SK-N-SH (cell line): ENCODE results near the gene TMEM266. TPM values are rescaled to one million over a fixed set of nuclear protein-coding genes. Genes with fewer than 3 reads are reported as not detected.

Experiments used
- CTCF ChIA-PET: fragments of 300-600, 350-600 bp; formaldehyde crosslinking; extraction: SDS; loops from one replicate; lab custom pipeline; 2021; lab: Yijun Ruan, JAX
- POLR2A ChIA-PET: fragments of 350-600 bp; sonication (Branson Sonifier 250); formaldehyde crosslinking; extraction: SDS; loops from one replicate; lab custom pipeline; 2020; ENCODE audit warnings: antibody characterized with exemption, inconsistent platforms; lab: Yijun Ruan, JAX
- DNase-seq: peaks from one replicate; pipeline ENCODE4 v3.0.0; 2012
- H2AFZ ChIP-seq: fragments of 200-600 bp; sonication (generic); 2 replicates; pipeline ENCODE4 v1.8.1; 2016; ENCODE audit warnings: antibody characterized with exemption, mild to moderate bottlenecking, low read depth
- H3F3A ChIP-seq: fragments of 200-600 bp; sonication (generic); replicated peaks from 2 replicates; pipeline ENCODE3; 2016; ENCODE audit warnings: antibody characterized with exemption, mild to moderate bottlenecking; ENCODE audit not compliant: insufficient read depth
- H3K27ac ChIP-seq, 2 experiments: fragments of 200-500 bp in 1 of 2; fragments of 200-600 bp in 1 of 2; sonication (Bioruptor generic) in 1 of 2; sonication (generic), shearing (Covaris generic) in 1 of 2; 2 replicates each; pipeline versions ENCODE4 v1.5.1 to v1.6.1; 2014 to 2016; ENCODE audit warnings: low read depth in 2 of 2, inconsistent platforms in 1 of 2, low read length in 1 of 2, mild to moderate bottlenecking in 1 of 2, mixed read lengths in 1 of 2
- H3K27me3 ChIP-seq: fragments of 200-600 bp; sonication (generic), shearing (Covaris generic); 2 replicates; pipeline ENCODE4 v1.6.1; 2016; ENCODE audit warnings: mixed run types; ENCODE audit not compliant: insufficient read depth
- H3K36me3 ChIP-seq, 2 experiments: fragments of 200-500 bp in 1 of 2; fragments of 200-600 bp in 1 of 2; sonication (Bioruptor generic) in 1 of 2; sonication (generic) in 1 of 2; replicated peaks in 1 of 2; 2 replicates each; pipeline versions ENCODE3 to v1.5.1; 2014 to 2016; ENCODE audit warnings: low read length in 1 of 2, mild to moderate bottlenecking in 1 of 2; ENCODE audit not compliant: insufficient read depth in 2 of 2, control insufficient read depth in 1 of 2
- H3K4me1 ChIP-seq, 2 experiments: fragments of 200-500 bp in 1 of 2; fragments of 200-600 bp in 1 of 2; sonication (Bioruptor generic) in 1 of 2; sonication (generic), shearing (Covaris generic) in 1 of 2; 2 replicates each; pipeline versions ENCODE4 v1.5.1 to v1.6.1; 2014 to 2016; ENCODE audit warnings: low read depth in 1 of 2, low read length in 1 of 2, mixed run types in 1 of 2; ENCODE audit not compliant: insufficient read depth in 2 of 2, control insufficient read depth in 1 of 2
- H3K4me2 ChIP-seq: fragments of 200-600 bp; sonication (generic), shearing (Covaris generic); 2 replicates; pipeline ENCODE4 v1.6.1; 2017; ENCODE audit warnings: mixed run types
- H3K4me3 ChIP-seq, 2 experiments: fragments of 200-500 bp in 1 of 2; fragments of 200-600 bp in 1 of 2; sonication (Bioruptor generic) in 1 of 2; sonication (generic), shearing (Covaris generic) in 1 of 2; 2 replicates each; pipeline versions ENCODE4 v1.5.1 to v1.8.1; 2014 to 2016; ENCODE audit warnings: low read depth in 2 of 2, inconsistent platforms in 1 of 2, low read length in 1 of 2, mild to moderate bottlenecking in 1 of 2, mixed read lengths in 1 of 2, moderate library complexity in 1 of 2
- H3K79me2 ChIP-seq: fragments of 200-600 bp; sonication (generic); 2 replicates; pipeline ENCODE4 v1.8.1; 2017; ENCODE audit warnings: mild to moderate bottlenecking; ENCODE audit not compliant: insufficient read depth
- H3K9ac ChIP-seq: fragments of 200-600 bp; sonication (generic); 2 replicates; pipeline ENCODE4 v1.6.1; 2017; ENCODE audit warnings: mixed run types
- H3K9me2 ChIP-seq: fragments of 200-600 bp; sonication (generic); 2 replicates; pipeline ENCODE4 v1.6.1; 2017; ENCODE audit warnings: mixed run types
- H3K9me3 ChIP-seq: fragments of 200-600 bp; sonication (generic); 2 replicates; pipeline ENCODE4 v1.6.1; 2017; ENCODE audit warnings: mixed run types, mild to moderate bottlenecking, moderate library complexity
- H4K20me1 ChIP-seq: fragments of 200-600 bp; sonication (generic); 2 replicates; pipeline ENCODE4 v1.6.1; 2017; ENCODE audit warnings: mild to moderate bottlenecking, mixed run types; ENCODE audit not compliant: insufficient read depth
- CHD2 ChIP-seq: fragments of 150-350 bp; IDR thresholded peaks from 2 replicates; pipeline ENCODE4 v1.6.1; 2018; ENCODE audit warnings: low read length; ENCODE audit not compliant: partially characterized antibody
- CTCF ChIP-seq: fragments of 200-600 bp; sonication (generic); IDR thresholded peaks from 2 replicates; pipeline ENCODE4 v1.6.1; 2017; ENCODE audit warnings: antibody characterized with exemption, mild to moderate bottlenecking, moderate library complexity
- EP300 ChIP-seq, 2 experiments: IDR thresholded peaks; 2 replicates each; pipeline versions ENCODE4 v1.4.0 to v1.6.1; 2012; ENCODE audit warnings: borderline replicate concordance in 1 of 2, low read depth in 1 of 2, low read length in 1 of 2
- FOSL2 ChIP-seq: IDR thresholded peaks from 2 replicates; pipeline ENCODE4 v1.4.0; 2012; ENCODE audit warnings: low read depth, mild to moderate bottlenecking, moderate library complexity, borderline replicate concordance
- FOXM1 ChIP-seq: IDR thresholded peaks from 2 replicates; pipeline ENCODE4 v1.4.0; 2012; ENCODE audit warnings: low read depth, mild to moderate bottlenecking
- GABPA ChIP-seq: IDR thresholded peaks from 2 replicates; pipeline ENCODE4 v1.4.0; 2012; ENCODE audit warnings: low read depth, mild to moderate bottlenecking
- IRF3 ChIP-seq: fragments of 150-350 bp; IDR thresholded peaks from 2 replicates; pipeline ENCODE4 v1.6.1; 2016; ENCODE audit warnings: mild to moderate bottlenecking, low read depth, low read length
- JUND ChIP-seq: IDR thresholded peaks from 2 replicates; pipeline ENCODE4 v1.4.0; 2012
- MXI1 ChIP-seq: IDR thresholded peaks from 2 replicates; pipeline ENCODE4 v1.6.1; 2012; ENCODE audit warnings: mild to moderate bottlenecking, low read depth, low read length, improper control_type of control experiment
- NRF1 ChIP-seq: IDR thresholded peaks from 2 replicates; pipeline ENCODE4 v1.6.1; 2012; ENCODE audit warnings: low read depth, mild to moderate bottlenecking, low read length
- PBX3 ChIP-seq: IDR thresholded peaks from 2 replicates; pipeline ENCODE4; 2012
- POLR2AphosphoS5 ChIP-seq: IDR thresholded peaks from 2 replicates; pipeline ENCODE4 v1.6.1; 2012; ENCODE audit warnings: low read depth, low read length
- RAD21 ChIP-seq: IDR thresholded peaks from 2 replicates; pipeline ENCODE4 v1.6.1; 2012; ENCODE audit warnings: mild to moderate bottlenecking, low read length
- RCOR1 ChIP-seq: fragments of 150-350 bp; IDR thresholded peaks from 2 replicates; pipeline ENCODE4 v1.6.1; 2017; ENCODE audit warnings: antibody characterized with exemption, low read length
- RXRA ChIP-seq: IDR thresholded peaks from 2 replicates; pipeline ENCODE4 v1.4.0; 2012; ENCODE audit warnings: low read depth, mild to moderate bottlenecking, borderline replicate concordance
- SIN3A ChIP-seq: IDR thresholded peaks from 2 replicates; pipeline ENCODE4 v1.6.1; 2012; ENCODE audit warnings: low read depth, mild to moderate bottlenecking, low read length, moderate library complexity, borderline replicate concordance
- TAF1 ChIP-seq: IDR thresholded peaks from 2 replicates; pipeline ENCODE4 v1.6.1; 2012; ENCODE audit warnings: low read depth, mild to moderate bottlenecking, low read length, moderate library complexity, borderline replicate concordance
- ZBTB33 ChIP-seq: IDR thresholded peaks from 2 replicates; pipeline ENCODE4 v1.4.0; 2012; ENCODE audit warnings: low read depth, borderline replicate concordance
- WGBS: methylation state at CpG from one replicate; pipeline ENCODE4 v1.1.6; 2017; ENCODE audit warnings: low lambda C conversion rate; 5-methylcytosine and 5-hydroxymethylcytosine counted together
- polyA plus RNA-seq, 3 experiments: library from polyadenylated mRNA; depleted of rRNA; stranded (reverse); fragments of >200 nt; gene quantifications; 2 replicates each; pipeline ENCODE4 v1.2.3, GENCODE V29; 2012

Gene TMEM266
- polyA plus RNA-seq, 1 of the 3 experiments (the other 2 are of a cell fraction): 0.07 TPM

- no peaks in the 10 kb centered on the region for H3K27me3 ChIP-seq
- peaks cover 8% of the 10 kb centered on the region for H3F3A ChIP-seq
- POLR2A ChIA-PET: no interaction called here
- DNase-seq: no peak
- H2AFZ ChIP-seq: no peak overlapping the region
- no peak overlapping the region; a peak in 1 of 4 replicates for H3K27ac ChIP-seq
- H3K9me3 ChIP-seq: no peaks in the 10 kb centered on the region
- no peaks in the 10 kb centered on the region for H3K36me3 ChIP-seq
- no peaks in the 10 kb centered on the region for H3K79me2 ChIP-seq
- H3K4me1 ChIP-seq: peaks cover 5 to 6% of the 10 kb centered on the region in 2 experiments; a peak in 1 of 4 replicates
- TF ChIP-seq SIN3A (no peak), CHD2 (no peak), RCOR1 (no peak), PBX3 (no peak), FOSL2 (no peak), TAF1 (no peak), NRF1 (no peak), POLR2AphosphoS5 (no peak), JUND (no peak), MXI1 (no peak), GABPA (no peak), ZBTB33 (no peak), RXRA (no peak), RAD21 (no peak), FOXM1 (no peak), EP300 (IDR thresholded peaks at IDR 0.05; ENCODE audit: borderline replicate concordance in 1 of 2, low read depth in 1 of 2, low read length in 1 of 2) (no peak), CTCF (no peak), IRF3 (no peak)
- TF ChIP-seq, all 33 proteins: peak for 0
- Histone ChIP-seq H3K9ac (no peak overlapping the region), H3K4me3 (no peak overlapping the region), H3K4me2 (no peak overlapping the region), H4K20me1 (no peaks in the 10 kb centered on the region), H3K9me2 (no peaks in the 10 kb centered on the region)
- CTCF ChIA-PET: interaction anchor here (0.8 to 19.1 kb wide), 16 partner anchors 8 to 716 kb away, joined by 3 to 279 read pairs (median 4); partner anchors contain the start of gene TMEM266
- WGBS: 91% methylated on average over 5 of the region's 8 CpGs
Measured at GRCh38 chr15:76151599-76151974, 91.8 kb downstream of the TMEM266 start.
